Measurements from ENCODE around the gene RMDN3.

DNA sequence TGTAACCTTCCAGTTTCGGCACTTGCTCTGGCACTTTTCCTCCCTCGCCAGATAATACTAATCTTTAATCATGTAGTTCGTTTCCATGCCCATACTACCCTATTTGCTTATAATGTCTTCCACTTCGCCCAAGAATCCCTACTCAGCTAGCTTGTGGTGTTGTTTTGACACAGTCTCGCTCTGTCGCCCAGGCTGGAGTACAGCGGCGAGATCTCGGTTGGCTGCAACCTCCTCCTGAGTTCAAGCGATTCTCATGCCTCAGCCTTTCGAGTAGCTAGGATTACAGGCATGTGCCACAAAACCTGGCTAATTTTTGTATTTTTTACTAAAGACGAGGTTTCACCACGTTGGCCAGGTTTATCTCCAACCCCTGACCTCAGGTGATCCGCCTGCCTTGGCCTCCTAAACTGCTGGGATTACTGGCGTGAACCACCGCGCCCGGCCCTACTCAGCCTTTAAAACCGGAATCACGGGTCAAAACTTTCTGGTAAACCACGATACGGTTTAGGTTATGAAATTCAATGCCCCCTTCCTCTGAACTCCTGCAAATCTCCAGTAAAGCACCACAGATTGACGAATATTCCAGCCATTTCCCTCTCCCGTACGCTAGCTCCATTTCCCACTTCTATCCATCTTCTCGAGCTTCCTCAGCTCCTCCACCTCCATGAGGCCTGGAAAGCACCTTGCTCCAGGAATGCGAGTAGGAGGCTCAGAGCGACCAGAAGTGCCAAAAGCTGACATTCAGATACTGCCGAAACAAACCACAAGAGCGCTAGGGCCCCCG, 61.0 kb downstream of the RMDN3 start:
- TF ChIP-seq ZC3H10 (CRISPR knock-in tag; IDR thresholded peaks at IDR 0.05): no peak
- TF ChIP-seq OSR1 (CRISPR knock-in tag; IDR thresholded peaks at IDR 0.05): no peak
- TF ChIP-seq CSDC2 (CRISPR knock-in tag; IDR thresholded peaks at IDR 0.05): no peak
- TF ChIP-seq TCF4 (CRISPR knock-in tag; IDR thresholded peaks at IDR 0.05; ENCODE audit: borderline replicate concordance): no peak
- TF ChIP-seq, protein P1, sequence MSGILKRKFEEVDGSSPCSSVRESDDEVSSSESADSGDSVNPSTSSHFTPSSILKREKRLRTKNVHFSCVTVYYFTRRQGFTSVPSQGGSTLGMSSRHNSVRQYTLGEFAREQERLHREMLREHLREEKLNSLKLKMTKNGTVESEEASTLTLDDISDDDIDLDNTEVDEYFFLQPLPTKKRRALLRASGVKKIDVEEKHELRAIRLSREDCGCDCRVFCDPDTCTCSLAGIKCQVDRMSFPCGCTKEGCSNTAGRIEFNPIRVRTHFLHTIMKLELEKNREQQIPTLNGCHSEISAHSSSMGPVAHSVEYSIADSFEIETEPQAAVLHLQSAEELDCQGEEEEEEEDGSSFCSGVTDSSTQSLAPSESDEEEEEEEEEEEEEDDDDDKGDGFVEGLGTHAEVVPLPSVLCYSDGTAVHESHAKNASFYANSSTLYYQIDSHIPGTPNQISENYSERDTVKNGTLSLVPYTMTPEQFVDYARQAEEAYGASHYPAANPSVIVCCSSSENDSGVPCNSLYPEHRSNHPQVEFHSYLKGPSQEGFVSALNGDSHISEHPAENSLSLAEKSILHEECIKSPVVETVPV (CRISPR knock-in tag; IDR thresholded peaks at IDR 0.05): no peak
- TF ChIP-seq, protein P2, sequence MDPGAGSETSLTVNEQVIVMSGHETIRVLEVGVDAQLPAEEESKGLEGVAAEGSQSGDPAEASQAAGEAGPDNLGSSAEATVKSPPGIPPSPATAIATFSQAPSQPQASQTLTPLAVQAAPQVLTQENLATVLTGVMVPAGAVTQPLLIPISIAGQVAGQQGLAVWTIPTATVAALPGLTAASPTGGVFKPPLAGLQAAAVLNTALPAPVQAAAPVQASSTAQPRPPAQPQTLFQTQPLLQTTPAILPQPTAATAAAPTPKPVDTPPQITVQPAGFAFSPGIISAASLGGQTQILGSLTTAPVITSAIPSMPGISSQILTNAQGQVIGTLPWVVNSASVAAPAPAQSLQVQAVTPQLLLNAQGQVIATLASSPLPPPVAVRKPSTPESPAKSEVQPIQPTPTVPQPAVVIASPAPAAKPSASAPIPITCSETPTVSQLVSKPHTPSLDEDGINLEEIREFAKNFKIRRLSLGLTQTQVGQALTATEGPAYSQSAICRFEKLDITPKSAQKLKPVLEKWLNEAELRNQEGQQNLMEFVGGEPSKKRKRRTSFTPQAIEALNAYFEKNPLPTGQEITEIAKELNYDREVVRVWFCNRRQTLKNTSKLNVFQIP (CRISPR knock-in tag; IDR thresholded peaks at IDR 0.05; ENCODE audit: borderline replicate concordance, low read depth): no peak
- no peak for TF ChIP-seq ZFP30 (CRISPR knock-in tag; IDR thresholded peaks at IDR 0.05)
- TF ChIP-seq TSHZ2 (CRISPR knock-in tag; IDR thresholded peaks at IDR 0.05): no peak
